K562 (cell line): ENCODE results near the gene LRRC74B. TPM values are rescaled to one million over a fixed set of nuclear protein-coding genes. Genes with fewer than 3 reads are reported as not detected.
A peak's percentile ranks its signal among the peaks of the same experiment; 100 is the strongest.

Experiments
- ATF7 ChIP-seq: fragments of 450-650 bp; IDR thresholded peaks from 2 replicates; pipeline ENCODE4 v1.7.1; 2014; ENCODE audit warnings: mild to moderate bottlenecking, moderate library complexity
- BCOR ChIP-seq: fragments of 450-650 bp; IDR thresholded peaks from 2 replicates; pipeline ENCODE4 v1.6.1; 2016
- GABPA ChIP-seq: fragments of 200-800 bp; sonication (Bioruptor generic); conservative IDR thresholded peaks from 2 replicates; pipeline ENCODE4 v1.6.1; 2016; ENCODE audit warnings: low read depth, missing genetic modification characterization, missing compliant biosample characterization
- KAT7 ChIP-seq: sonication (generic); formaldehyde crosslinking; IDR thresholded peaks from 2 replicates; pipeline ENCODE4 v1.8.0; 2022; ENCODE audit warnings: missing genetic modification reagents, mild to moderate bottlenecking, borderline replicate concordance
- MECOM ChIP-seq: fragments of 250-450 bp; sonication (Bioruptor Pico); IDR thresholded peaks from 2 replicates; pipeline ENCODE4 v1.8.0; 2022; ENCODE audit warnings: inconsistent platforms
- NCOA2 ChIP-seq, 2 experiments: fragments of 450-650 bp; IDR thresholded peaks; 2 replicates each; pipeline ENCODE4 v1.6.1; 2018; ENCODE audit warnings: mild to moderate bottlenecking in 2 of 2, moderate library complexity in 1 of 2; ENCODE audit not compliant: partially characterized antibody in 2 of 2
- NFATC3 ChIP-seq: fragments of 450-650 bp; IDR thresholded peaks from 2 replicates; pipeline ENCODE4 v1.6.1; 2017; ENCODE audit warnings: mild to moderate bottlenecking
- NFIX ChIP-seq: fragments of 250-450 bp; sonication (Bioruptor Pico); IDR thresholded peaks from 2 replicates; pipeline ENCODE4 v1.4.0; 2020; ENCODE audit warnings: low read depth, mild to moderate bottlenecking, moderate library complexity
- NR2C1 ChIP-seq, 2 experiments: fragments of 450-650 bp; IDR thresholded peaks; 2 replicates each; pipeline ENCODE4 v1.6.1; 2017; ENCODE audit warnings: mild to moderate bottlenecking in 2 of 2, antibody characterized with exemption in 1 of 2, inconsistent platforms in 1 of 2, missing compliant biosample characterization in 1 of 2, missing genetic modification characterization in 1 of 2
- PCBP2 ChIP-seq: fragments of 200-400 bp; formaldehyde crosslinking; IDR thresholded peaks from 2 replicates; pipeline ENCODE4 v1.6.1; 2018; ENCODE audit warnings: low read length, low read depth, mild to moderate bottlenecking, moderate library complexity; ENCODE audit not compliant: poor library complexity, severe bottlenecking
- PHTF2 ChIP-seq: fragments of 250-450 bp; sonication (Bioruptor Pico); IDR thresholded peaks from 2 replicates; pipeline ENCODE4 v1.5.0; 2021; ENCODE audit warnings: mild to moderate bottlenecking
- POLR2A ChIP-seq: fragments of 450-650 bp; conservative IDR thresholded peaks from 2 replicates; pipeline ENCODE4 v1.6.1; 2016
- TFAM ChIP-seq: fragments of 250-450 bp; sonication (Bioruptor Pico); conservative IDR thresholded peaks from 2 replicates; pipeline ENCODE4 v1.5.0; 2021; ENCODE audit warnings: mild to moderate bottlenecking, moderate library complexity
- ZNF75A ChIP-seq: fragments of 450-650 bp; formaldehyde crosslinking; IDR thresholded peaks from 2 replicates; pipeline ENCODE4 v1.4.0; 2020; ENCODE audit warnings: mild to moderate bottlenecking
- ZZZ3 ChIP-seq: fragments of 450-650 bp; IDR thresholded peaks from 2 replicates; pipeline ENCODE4 v1.6.1; 2016; ENCODE audit warnings: antibody characterized with exemption, mild to moderate bottlenecking, moderate library complexity
- polyA plus RNA-seq, 8 experiments: library from polyadenylated mRNA; depleted of rRNA in 4 of 8; stranded (reverse) in 5 of 8; unstranded in 3 of 8; fragments of >200 nt; fragmentation: Nextera tagmentation in 2 of 8; fragmentation: Illumina TruSeq in 1 of 8; extraction: Ambion mirVana in 2 of 8; extraction: Trizol in 1 of 8; gene quantifications; 2 replicates each; pipeline versions ENCODE4 v1.2.1 to v1.2.3, GENCODE V29; 2011 to 2014; ENCODE audit warnings: inconsistent platforms in 1 of 8, missing spikeins in 1 of 8
- total RNA-seq, 7 experiments: library from RNA; depleted of rRNA in 6 of 7; stranded (reverse); fragments of >200 nt in 6 of 7; fragmentation: Illumina TruSeq in 2 of 7; extraction: Trizol in 2 of 7; gene quantifications; 2 replicates each; pipeline versions ENCODE4 v1.2.1 to v1.2.3, GENCODE V29; 2011 to 2021; ENCODE audit warnings: low replicate concordance in 1 of 7
- TF ChIP-seq, protein P1 (sequence below): fragments of 450-650 bp; conservative IDR thresholded peaks from 2 replicates; pipeline ENCODE4 v1.6.1; 2016; ENCODE audit warnings: missing genetic modification characterization, low read depth, mild to moderate bottlenecking, missing compliant biosample characterization, moderate library complexity
- TF ChIP-seq, protein P2 (sequence below): fragments of 250-450 bp; sonication (Bioruptor Pico); IDR thresholded peaks from 2 replicates; pipeline ENCODE4 v1.9.0; 2021; ENCODE audit warnings: mild to moderate bottlenecking
- TF ChIP-seq, protein P3 (sequence below), 2 experiments: fragments of 450-650 bp in 1 of 2; sonication (generic) in 1 of 2; formaldehyde crosslinking in 1 of 2; IDR thresholded peaks in 1 of 2; conservative IDR thresholded peaks in 1 of 2; 2 replicates each; pipeline versions ENCODE4 v1.6.1 to v1.8.1; 2016 to 2023; ENCODE audit warnings: mild to moderate bottlenecking in 2 of 2, moderate library complexity in 2 of 2, inconsistent platforms in 1 of 2, missing genetic modification reagents in 1 of 2
- TF ChIP-seq, protein P4 (sequence below): fragments of 250-450 bp; sonication (Bioruptor Pico); IDR thresholded peaks from 2 replicates; pipeline ENCODE4 v1.9.0; 2021; ENCODE audit warnings: mild to moderate bottlenecking, inconsistent platforms
- TF ChIP-seq, protein P5 (sequence below): IDR thresholded peaks from 2 replicates; pipeline ENCODE4 v1.6.1; 2012; ENCODE audit warnings: low read depth, low read length, improper control_type of control experiment, borderline replicate concordance

The LRRC74B gene
- total and polyA plus RNA-seq, 9 of the 15 experiments (the other 6 are each of a cell fraction or from before 2014, with no cell fraction given) = not detected

DNA sequence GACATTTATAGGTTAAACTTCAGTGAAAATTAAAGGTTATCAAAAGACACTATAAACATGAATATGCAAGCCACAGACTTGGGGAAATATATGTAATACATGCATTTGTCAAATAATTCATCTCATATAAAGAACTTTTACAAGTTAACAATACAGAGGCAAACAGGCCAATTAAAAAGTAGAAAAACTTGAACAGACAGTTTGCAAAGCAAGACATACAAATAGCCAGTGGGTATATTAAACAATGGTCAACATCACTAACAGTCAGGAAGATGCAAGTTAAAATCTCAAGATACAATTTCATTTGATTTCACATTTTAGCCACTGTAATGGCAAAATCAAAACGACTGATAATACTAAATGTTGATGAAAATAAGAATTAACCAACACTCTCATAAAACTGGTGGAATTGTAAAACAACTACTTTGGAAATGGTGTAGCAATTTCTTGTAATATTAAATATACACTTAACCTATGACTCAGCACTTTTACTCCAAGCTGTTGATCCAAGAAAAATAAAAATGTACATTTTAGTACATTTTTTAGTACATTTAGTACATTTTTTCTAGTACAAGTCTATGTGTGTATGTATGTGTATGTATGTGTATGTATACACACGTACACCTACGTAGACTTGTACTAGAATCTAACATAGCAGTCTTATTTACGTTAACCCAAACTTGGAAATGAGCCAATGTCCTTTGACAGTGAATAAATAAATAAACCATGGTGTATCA, 62.8 kb downstream of the LRRC74B start (continued):
- TF ChIP-seq, protein P1, sequence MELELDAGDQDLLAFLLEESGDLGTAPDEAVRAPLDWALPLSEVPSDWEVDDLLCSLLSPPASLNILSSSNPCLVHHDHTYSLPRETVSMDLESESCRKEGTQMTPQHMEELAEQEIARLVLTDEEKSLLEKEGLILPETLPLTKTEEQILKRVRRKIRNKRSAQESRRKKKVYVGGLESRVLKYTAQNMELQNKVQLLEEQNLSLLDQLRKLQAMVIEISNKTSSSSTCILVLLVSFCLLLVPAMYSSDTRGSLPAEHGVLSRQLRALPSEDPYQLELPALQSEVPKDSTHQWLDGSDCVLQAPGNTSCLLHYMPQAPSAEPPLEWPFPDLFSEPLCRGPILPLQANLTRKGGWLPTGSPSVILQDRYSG = no peak
- peak in 1 of 2 experiments; percentile 68 for TF ChIP-seq NCOA2 (IDR thresholded peaks at IDR 0.05; ENCODE audit: partially characterized antibody in 2 of 2)
- no peak for TF ChIP-seq GABPA (tag)
- peak; percentile 75; the same call in 1 of the 2 replicates for TF ChIP-seq PHTF2
- no peak for TF ChIP-seq TFAM (CRISPR knock-in tag)
- TF ChIP-seq NFIX (CRISPR knock-in tag) = peak; percentile 42; the same call in 1 of the 2 replicates
- peak; percentile 79 for TF ChIP-seq ZZZ3
- TF ChIP-seq MECOM (CRISPR knock-in tag) = peak; percentile 56; the same call in 1 of the 2 replicates
- TF ChIP-seq PCBP2 = no peak
- TF ChIP-seq, protein P2, sequence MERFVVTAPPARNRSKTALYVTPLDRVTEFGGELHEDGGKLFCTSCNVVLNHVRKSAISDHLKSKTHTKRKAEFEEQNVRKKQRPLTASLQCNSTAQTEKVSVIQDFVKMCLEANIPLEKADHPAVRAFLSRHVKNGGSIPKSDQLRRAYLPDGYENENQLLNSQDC (CRISPR knock-in tag) = peak; percentile 9; the same call in 1 of the 2 replicates
- TF ChIP-seq NR2C1 (IDR thresholded peaks at IDR 0.05) = peak; percentile 52; the same call in 1 of the 2 replicates
- TF ChIP-seq NR2C1 (tag; IDR thresholded peaks at IDR 0.05) = no peak
- TF ChIP-seq, protein P3, sequence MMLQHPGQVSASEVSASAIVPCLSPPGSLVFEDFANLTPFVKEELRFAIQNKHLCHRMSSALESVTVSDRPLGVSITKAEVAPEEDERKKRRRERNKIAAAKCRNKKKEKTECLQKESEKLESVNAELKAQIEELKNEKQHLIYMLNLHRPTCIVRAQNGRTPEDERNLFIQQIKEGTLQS (IDR thresholded peaks at IDR 0.05) = no peak
- TF ChIP-seq, protein P3 (CRISPR knock-in tag; conservative IDR thresholded peaks at IDR 0.05) = peak; percentile 35; the same call in 1 of the 2 replicates
- TF ChIP-seq KAT7 (CRISPR knock-in tag) = no peak
- TF ChIP-seq NFATC3 = no peak
- 0 out of 2 replicates have a peak, but pooled peaks have one; percentile 5 for TF ChIP-seq ZNF75A (CRISPR knock-in tag)
- TF ChIP-seq, protein P4, sequence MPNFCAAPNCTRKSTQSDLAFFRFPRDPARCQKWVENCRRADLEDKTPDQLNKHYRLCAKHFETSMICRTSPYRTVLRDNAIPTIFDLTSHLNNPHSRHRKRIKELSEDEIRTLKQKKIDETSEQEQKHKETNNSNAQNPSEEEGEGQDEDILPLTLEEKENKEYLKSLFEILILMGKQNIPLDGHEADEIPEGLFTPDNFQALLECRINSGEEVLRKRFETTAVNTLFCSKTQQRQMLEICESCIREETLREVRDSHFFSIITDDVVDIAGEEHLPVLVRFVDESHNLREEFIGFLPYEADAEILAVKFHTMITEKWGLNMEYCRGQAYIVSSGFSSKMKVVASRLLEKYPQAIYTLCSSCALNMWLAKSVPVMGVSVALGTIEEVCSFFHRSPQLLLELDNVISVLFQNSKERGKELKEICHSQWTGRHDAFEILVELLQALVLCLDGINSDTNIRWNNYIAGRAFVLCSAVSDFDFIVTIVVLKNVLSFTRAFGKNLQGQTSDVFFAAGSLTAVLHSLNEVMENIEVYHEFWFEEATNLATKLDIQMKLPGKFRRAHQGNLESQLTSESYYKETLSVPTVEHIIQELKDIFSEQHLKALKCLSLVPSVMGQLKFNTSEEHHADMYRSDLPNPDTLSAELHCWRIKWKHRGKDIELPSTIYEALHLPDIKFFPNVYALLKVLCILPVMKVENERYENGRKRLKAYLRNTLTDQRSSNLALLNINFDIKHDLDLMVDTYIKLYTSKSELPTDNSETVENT (CRISPR knock-in tag) = no peak
- no peak for TF ChIP-seq BCOR
- no peak for TF ChIP-seq POLR2A
- TF ChIP-seq, protein P5, sequence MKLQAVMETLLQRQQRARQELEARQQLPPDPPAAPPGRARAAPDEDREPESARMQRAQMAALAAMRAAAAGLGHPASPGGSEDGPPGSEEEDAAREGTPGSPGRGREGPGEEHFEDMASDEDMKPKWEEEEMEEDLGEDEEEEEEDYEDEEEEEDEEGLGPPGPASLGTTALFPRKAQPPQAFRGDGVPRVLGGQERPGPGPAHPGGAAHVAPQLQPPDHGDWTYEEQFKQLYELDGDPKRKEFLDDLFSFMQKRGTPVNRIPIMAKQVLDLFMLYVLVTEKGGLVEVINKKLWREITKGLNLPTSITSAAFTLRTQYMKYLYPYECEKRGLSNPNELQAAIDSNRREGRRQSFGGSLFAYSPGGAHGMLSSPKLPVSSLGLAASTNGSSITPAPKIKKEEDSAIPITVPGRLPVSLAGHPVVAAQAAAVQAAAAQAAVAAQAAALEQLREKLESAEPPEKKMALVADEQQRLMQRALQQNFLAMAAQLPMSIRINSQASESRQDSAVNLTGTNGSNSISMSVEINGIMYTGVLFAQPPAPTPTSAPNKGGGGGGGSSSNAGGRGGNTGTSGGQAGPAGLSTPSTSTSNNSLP = peak; percentile 92; the same call in 1 of the 2 replicates
- no peak for TF ChIP-seq ATF7
